ENCODE results near the gene DNM1.

- TF ChIP-seq GATA3 (IDR thresholded peaks at IDR 0.05; ENCODE audit: low read depth, low read length) (no peak), GATA2 (IDR thresholded peaks at IDR 0.05; ENCODE audit: low read depth, low read length) (no peak)
Observed at GRCh38 chr9:128163523-128164306, 39.5 kb upstream of the DNM1 start.
